Epidermal melanocyte (primary cell): ENCODE measurements around the gene EVC2.
"Not testable (repeated sequence)": the region's sequence is repeated elsewhere in the genome, so short reads cannot be mapped to it uniquely, and the experiment has no call there.

Experiments used
- DNase-seq: peaks from one replicate; pipeline ENCODE4 v3.0.0; 2011; ENCODE audit warnings: low spot score; ENCODE audit not compliant: insufficient read length

Gene EVC2

DNA sequence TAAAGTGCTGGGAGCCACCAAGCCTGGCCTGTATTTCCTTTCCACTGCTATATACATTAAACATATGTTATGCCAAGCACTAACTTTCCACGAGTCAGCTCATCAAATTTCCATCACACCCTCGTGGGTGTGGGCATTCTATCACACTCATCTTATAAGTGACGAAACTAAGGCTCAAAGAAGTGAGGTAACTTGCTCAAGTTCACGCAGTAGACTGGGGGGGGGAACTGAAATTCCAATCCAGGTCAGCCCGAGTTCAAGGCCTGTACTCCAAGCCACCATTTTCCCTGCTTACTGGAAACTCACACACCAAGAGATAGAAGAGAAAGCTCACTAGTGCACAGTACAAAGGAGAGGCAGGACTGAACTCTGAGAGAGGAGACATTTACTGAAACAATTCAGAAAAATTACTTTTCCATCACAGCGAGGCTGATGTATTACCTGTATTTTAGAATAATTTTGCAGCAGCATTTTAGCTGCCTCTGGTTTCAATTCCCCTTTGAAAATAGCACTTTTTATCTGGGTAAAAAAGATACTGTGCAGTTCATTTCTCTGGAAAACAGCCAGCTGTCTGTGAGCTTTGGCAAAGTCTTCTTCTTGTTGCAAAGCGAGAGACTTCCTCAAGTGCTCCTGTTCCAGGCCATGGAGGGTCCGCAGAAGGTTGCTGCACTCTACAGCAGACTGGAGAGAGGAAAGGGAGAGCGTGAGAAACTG is 76.8 kb downstream of the EVC2 start:
- no peak for DNase-seq

DNA sequence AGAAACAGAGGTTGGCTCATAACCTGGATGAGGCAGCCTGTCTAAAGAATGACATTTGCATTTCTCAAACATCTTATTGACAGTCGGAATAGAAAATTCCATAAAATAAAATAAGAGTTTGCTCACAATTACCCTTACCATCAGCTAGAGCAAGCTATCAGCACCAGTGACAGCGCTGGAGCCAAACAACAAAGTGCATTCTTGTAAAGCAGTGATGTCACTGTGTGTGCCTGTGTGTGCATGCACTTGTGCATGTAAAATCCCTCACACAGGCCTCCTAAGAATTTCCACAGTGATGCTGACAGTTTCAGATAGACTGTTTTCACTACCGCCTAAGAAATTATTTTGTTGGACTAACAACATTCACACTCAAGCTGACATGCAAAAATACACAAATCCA is 77.6 kb downstream of the EVC2 start:
- DNase-seq, result no peak

DNA sequence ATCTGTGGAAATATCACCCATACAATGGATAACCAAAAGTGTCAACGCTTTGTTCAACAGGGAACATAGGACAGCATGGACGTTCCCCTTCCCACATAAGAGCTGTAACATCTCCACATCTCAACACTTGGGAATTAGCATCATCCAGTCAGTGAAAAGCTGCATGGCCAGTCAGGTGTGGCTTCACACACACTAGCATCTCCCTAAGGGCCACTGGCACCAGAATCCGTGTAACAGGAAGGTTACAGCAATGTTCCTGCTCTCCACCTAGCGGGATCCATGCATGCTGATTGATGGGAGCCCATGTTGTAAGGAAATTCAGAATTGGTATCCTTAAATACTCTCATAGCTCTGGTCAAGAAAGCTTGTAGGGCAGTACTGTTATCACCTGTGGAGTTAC is 78.8 kb downstream of the EVC2 start:
- no peak for DNase-seq

DNA sequence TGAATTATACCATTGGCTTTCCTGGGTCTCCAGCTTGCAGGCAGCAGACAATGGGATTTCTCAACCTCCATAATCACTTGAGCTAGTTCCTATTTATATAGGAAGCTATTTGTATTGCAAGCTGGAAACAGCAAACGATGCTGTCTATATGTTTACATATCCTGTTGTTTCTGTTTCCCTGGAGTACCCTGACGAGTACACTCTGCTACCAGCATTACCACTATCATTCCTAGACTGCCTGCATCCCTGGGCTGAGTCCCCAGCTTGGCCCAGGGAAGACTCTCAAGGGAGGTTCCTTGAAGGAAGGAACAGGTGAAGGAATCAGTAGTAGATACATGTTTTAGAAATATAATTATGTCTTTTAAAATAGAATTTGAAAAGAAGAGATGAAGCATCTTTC is 81.4 kb downstream of the EVC2 start:
- DNase-seq, result no peak

DNA sequence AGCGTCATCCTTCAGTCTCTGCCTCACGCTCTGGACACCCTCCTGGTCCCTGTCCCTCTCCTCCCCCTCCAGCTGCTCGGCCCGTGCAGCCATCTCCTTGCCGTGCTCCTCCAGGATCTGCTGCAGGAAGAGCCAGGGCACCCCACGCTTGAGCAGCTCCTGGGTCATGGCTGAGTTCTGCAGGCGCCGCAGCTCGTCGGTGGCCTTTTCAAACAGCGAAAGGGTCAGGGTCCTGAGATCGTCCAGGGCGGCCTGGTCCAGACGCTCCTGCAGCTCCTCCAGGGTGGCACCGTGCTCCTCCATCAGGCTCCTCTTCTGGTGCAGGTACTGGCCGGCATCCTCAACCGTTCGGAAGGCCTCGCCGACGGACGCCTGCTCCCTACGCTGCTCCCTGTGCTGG is 85.8 kb downstream of the EVC2 start:
- DNase-seq, result no peak

DNA sequence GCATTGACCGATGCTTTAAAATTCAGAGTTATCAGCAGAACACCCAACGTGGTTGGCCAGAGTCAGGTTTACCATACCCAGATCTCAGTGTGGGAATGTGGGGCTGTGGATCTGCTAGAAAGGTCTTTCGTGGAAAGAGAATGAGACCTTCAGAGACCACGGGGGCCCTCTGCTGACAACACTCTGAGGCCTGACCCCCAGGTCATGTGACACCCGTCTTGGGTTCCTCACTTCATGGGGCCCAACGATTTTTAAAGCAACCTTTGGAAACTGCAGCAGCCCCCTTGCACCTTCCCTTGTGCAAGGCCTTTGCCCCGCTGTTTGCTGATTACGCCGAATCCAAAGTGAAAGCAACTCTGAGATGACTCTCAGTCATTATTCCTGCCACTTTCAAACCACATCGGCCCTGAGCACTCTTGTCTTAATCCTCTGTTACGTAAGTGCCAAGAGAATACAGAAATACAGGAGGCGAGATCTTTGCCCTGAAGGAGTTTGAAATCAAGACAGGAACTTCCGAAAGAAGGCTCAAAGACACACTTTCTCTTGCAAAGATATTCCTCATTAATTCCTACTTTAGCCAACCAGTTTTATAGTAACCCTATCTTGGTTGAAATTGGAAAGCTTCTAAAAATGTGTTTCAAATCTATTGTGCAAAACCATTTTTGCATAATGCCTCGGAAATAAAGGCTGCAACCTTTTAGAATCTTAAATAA is 88.3 kb downstream of the EVC2 start:
- DNase-seq, result no peak

DNA sequence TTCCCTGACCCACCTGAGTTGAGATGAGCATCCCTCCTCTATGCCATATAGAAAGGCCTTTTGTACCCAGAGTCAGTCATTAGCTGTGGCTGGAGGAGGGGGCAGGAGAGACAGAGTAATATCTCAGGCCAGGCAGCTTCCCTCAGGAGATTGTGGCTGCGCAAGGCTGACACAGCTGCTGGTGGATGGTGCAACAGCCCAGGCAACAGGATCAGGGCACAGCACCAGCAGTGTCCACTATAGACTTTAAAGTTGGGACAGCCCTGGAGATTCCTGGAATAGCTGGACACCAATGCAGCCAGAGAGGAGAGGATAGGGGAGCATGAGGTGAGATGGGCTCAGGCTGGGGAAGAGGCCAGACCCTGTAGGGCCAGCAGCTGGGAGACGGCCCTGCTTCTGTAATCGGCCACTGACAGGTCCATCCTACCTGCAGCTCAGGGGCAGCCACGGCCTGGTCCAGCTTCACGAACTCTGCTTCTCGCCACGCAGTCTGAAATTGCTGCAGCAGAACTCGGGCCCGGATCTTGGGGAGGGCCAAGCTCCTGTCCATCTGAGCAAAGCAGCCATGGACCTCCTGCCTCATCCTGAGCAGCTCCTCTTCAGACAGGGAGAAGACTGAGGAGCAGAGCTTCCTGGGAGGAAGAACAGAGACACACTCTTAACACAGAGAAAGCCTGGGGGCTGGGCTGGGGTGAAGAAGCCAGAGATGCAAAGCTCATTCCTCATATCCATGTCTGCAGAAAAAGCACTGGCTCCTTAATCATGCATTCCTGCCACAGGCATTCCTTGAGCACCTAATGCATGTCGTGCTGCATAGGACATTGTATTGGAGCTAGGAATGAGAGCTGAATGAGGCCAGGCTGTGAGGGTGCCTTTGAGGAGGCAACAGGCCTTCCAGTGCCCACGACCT is 90.1 kb downstream of the EVC2 start:
- DNase-seq, result no peak

DNA sequence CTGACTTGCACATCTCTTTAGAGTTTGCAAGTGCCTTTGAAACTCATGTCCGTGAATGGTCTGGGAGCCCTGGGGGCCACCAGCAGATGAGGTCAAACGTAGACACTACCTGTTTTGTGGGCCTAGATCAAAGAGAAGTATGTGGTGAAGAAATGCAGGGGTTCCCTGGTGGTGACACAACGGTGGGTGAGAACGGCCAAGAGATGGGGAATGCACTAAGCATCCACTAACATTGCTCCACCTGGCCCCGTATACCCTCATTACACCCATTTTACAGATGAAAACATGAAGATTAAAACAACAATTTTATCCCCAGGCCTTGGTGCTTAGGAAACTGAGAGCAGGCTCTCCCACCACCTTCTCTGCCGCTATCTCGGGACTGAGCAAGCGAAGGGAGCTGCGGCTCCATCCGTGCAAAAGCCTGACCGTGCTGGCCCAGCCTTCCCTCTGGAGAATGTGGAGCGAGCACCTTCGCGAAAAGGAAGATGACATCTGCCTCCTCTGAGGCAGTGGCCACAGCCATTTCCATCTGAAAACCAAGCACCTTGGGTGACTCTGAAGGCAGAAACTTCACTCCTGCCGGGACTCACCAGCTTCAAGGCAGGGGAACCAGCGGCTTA is 91.9 kb downstream of the EVC2 start:
- DNase-seq, result no peak

DNA sequence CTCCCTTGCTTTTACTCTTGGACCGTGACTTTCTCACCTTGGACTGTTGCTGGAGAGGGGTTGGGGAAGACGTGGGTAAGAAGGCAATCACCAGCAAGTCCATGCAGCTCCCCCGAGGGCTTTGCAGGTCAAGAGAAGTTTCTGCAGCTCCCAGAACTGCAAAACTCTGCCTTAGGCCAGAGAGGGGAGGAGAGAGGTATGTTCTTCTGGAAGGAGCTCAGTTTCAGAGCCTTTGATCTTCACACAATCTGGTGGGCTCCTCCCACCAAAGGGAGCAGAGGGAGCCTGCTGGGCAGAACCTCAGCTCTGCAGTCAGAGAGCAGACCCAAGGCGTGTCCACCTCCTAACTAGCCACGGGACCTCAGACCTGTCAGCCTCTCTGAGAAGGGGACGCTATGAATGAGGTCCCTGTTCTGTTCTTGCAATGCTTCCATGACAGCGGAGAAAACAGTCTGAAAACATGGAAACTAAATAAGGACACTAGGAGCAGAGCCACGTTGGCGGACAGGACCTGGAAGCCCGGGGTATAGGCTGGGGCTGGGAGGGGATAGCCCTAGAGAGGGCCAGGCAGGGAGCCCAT is 92.8 kb downstream of the EVC2 start:
- no peak for DNase-seq

DNA sequence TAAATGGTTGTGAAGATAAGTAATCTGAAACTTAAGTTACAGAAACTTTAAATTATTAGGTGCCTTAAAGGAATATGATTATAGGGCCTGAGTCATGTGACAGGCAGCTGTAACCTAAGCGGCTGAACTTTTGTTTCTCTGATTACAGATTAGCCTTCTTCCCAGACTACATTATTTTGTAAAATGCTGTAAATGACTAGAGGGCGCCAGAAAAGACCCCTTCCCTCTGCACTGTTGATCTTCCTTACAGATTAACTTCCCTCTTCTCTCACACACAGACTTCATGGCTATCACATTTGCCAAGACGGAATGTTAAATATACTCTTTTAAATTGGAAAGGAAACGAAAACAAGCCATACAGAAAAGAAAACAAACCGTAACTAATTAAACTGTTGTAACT is 96.6 kb downstream of the EVC2 start:
- DNase-seq, result no peak

DNA sequence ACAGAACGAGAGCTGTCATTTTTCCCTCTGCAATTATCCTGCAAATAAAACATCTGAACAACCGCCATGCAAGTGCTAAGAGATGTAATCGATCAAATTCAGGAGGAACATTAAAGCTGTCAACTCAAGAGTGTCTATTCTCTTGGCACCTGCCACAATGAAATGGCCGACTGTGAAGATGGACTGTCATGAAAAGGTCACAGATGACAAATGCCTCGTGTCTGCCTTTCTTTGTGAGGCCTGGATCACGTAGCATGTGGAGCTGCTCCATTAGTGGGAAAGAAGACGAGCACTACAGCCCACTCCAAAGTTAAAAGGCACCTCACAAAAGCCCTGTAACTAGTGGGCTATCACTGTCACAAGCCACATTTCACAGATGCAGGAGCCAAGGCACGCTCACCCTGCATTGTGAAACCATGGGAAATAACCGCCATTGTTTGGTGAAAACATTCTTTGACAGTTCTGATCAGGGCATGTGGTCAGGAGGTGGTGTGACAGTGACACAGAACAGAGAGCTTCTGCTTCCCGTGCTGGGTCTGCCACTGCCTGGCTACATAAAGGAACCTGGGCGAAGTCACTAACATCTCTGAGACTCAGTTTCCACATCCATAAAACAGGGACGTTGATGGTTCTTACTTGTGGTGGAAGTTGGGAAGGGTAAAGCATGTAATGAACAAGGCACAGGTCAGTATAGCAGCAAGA is 98.9 kb downstream of the EVC2 start:
- DNase-seq, result no peak

DNA sequence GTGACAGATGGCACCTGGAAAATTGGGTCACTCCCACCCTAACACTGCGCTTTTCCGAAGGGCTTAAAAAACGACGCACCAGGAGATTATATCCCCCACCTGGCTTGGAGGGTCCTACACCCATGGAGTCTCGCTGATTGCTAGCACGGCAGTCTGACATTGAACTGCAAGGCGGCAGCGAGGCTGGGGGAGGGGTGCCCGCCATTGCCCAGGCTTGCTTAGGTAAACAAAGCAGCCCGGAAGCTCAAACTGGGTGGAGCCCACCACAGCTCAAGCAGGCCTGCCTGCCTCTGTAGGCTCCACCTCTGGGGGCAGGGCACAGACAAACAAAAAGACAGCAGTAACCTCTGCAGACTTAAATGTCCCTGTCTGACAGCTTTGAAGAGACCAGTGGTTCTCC is 114.5 kb downstream of the EVC2 start:
- not testable (repeated sequence) for DNase-seq

DNA sequence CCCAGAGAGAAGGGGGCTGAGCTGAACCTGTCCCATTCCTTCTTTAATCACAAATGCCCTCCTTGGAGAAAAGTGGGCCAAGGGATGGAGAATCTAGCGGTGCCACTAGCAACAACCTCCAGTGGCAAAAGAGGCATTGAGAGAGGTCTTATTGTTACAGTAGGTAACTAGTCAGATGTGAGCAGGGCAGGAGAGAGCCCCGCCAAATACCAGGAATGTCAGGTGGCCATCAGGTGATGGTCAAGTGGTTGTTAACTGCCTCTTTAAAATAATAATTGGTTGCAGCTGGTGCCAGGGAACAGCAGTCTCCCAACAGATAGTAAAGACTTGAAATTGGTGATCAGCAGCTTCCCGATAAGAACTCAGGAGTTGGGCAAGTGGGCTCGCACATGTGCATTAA is 116.1 kb downstream of the EVC2 start:
- no peak for DNase-seq

DNA sequence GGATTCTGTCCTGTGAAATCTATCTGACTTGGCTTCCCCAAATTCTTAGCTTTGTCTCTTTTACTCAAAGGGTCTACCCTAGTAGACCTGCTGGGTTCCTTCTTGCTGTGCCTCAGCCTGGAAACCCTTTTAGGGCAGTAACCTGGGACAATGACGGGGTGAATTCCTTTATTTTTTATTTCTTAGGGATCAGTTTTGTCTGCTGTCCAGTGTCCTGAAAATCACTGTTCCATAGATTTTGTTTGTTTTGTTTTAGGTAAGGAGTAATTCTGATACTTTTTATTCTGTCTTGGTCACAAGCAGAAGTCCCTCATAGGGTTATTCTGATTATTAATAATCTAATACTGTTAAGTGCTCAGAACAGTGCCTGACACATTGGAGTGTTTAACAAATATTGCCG is 118.9 kb downstream of the EVC2 start:
- no peak for DNase-seq

DNA sequence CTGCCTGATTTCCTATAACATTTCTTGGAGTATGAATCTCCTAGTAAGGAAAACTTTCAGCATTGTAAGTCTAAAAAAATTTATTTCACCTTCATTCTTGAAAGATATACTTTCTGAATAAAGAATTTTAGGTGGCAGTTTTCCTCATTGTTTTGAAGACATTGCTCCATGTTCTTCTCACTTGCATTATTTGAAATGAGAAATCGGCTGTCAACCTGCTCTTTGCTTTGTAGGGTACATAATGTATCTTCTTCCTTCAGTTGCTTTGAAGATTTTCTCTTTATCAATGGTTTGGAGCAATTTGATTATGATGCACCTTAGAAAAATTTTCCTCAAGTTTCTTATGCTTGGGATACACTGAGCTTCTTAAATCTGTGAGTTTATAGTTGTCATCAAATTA is 120.3 kb downstream of the EVC2 start:
- no peak for DNase-seq

DNA sequence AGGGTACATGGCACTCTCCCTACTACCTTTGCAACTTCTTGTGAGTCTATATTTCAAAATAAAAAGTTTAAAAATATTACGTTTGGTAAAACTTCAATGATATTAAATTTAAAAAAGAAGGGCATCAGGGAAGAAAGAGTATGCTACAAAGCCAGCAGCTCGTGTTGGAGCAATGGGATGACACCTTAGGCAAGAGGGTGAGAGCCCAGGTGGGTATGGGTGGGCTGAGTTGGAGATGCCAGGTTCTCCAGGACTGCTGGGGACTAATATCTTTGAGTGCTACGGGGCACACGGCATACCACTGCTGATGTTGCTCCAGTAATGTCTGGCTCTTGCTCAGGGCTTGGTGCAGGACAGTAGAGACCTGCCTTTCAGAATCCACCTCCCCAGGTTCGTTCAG is 132.4 kb downstream of the EVC2 start:
- no peak for DNase-seq

DNA sequence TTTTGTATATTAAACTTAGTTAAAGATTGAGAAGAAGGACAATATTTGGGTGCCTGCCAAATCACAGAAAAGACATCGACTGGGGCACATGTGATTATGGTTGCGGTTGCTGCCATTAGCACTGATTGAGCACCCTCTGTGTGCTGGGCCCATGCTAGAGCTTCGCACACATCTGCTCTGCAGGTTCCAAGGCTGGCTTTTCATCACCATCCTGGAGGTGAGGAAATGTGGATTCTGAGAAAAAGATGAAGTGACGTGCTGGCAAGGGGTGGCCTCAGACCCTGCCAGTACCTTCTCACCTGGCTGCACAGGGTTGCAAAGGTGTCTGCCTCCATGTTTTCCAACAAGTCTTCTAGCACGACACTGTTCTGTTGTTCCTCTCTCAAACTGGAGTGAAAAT is 134.0 kb downstream of the EVC2 start:
- no peak for DNase-seq

DNA sequence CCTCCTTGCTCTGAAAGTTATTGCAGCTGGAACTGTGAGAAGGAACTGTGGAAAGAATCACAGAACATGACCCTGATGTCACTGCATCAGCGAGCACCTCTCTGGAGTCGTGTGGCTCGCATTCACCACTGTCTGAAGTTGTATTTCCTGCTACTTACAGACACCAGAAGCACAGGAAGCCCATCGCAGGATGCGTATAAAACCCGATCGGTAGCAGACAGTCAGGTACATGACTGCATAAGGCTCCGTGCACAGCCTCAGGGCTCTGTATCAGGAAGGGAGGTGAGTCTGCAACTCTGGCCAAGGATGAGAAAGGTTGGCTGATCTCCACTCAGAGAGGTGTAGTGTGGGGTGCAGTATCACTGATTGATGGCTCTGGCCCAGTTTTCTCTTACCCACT is 134.4 kb downstream of the EVC2 start:
- no peak for DNase-seq

DNA sequence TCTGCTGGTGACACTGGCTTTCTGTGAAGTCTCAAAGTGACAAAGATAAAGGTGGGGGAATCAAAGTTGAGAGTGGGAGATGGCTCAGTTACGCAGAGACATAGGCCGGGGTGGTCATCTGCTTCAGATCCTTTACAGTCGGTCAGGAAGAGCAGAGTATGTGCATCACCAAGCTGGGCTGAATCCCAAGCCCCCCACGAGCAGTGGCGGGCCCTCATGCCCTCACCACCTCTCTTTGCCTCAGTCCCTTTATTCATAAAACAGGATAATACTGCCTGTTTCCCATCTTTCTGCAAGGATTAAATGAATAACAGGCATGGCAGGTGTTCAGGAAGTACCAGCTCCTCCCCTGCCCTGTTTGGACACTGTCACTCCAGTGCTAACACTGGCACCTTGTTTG is 135.6 kb downstream of the EVC2 start:
- no peak for DNase-seq

DNA sequence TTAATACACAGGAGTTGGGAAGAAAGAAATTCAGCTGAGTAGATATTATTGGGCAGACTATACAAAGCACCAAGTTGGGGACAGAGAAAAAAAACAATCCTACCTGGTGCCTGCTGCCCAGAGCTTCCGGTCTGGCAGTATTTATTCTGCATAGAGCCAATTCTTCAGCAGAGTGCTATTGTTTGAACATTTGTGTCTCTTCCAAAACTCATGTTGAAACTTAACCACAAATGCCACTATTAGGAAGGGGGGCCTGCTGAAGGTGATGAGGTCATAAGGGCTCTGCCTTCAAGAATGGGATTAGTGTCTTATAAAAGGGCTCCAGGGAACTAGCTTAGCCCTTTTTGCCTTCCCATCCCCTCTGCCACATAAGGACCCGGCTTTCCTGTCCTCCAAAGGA is 136.2 kb downstream of the EVC2 start:
- no peak for DNase-seq

DNA sequence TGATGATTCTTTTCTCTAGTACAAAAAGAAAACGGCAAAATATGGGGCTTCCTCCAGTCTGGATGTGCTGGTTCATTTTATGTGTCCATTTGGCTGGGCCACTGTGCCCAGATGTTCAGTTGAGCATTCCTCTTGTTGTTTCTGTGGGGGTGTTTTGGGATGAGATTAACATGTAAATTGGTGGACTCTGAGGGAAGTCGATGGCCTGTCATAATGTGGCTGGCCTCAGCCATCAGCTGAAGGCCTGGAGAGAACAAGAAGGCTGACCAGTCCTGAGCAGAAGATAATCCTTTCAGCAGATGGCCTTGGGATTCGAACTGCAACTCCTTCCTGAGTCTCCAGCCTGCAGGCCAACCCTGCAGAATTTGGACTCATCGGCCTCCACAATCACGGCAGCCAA is 136.7 kb downstream of the EVC2 start:
- DNase-seq, result no peak
